GM12892 (cell line): ENCODE measurements around the gene VPS4B.
"Not testable (repeated sequence)": the region's sequence is repeated elsewhere in the genome, so short reads cannot be mapped to it uniquely, and the experiment has no call there.

ENCODE experiments used
- DNase-seq: peaks from one replicate; pipeline ENCODE4 v3.0.0; 2011; ENCODE audit not compliant: insufficient read length
- FAIRE-seq: peaks from 2 replicates; lab custom pipeline; 2011; peaks lifted over from hg19 to GRCh38; lab: Jason Lieb, UNC
- POLR2A ChIP-seq: IDR thresholded peaks from 2 replicates; pipeline ENCODE4 v1.6.1; 2011; ENCODE audit warnings: low read depth, low read length, control low read depth
- POLR2AphosphoS5 ChIP-seq: IDR thresholded peaks from 2 replicates; pipeline ENCODE4 v1.6.1; 2011; ENCODE audit warnings: low read depth, low read length, control low read depth
- TAF1 ChIP-seq: IDR thresholded peaks from 2 replicates; pipeline ENCODE4 v1.6.1; 2011; ENCODE audit warnings: low read depth, mild to moderate bottlenecking, control low read depth, low read length, borderline replicate concordance

The VPS4B gene

DNA sequence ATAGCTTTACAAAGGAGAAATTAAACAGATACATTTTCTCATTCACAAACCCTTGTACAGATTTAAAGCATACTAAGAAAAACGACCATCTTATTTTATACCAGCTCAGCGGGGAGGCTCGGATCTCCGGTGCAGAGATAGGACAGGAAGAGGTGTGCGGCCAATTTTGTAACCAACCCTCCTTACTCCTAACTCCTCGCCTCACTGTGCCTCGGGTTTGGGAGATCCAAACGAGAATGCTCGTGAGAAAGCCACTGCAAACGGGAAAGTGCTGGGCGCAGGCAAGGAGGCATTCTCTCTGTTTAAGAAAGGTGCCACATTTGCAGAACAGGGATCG is 56.4 kb downstream of the VPS4B start:
- TF ChIP-seq POLR2A = no peak
- no peak for TF ChIP-seq POLR2AphosphoS5
- no peak for TF ChIP-seq TAF1
- DNase-seq (no peak), FAIRE-seq (no peak)

- no peak for DNase-seq
- peak; percentile 17 for FAIRE-seq
- TF ChIP-seq POLR2AphosphoS5 (no peak), POLR2A (no peak), TAF1 (no peak)
Observed at GRCh38 chr18:63363951-63364350, 58.3 kb downstream of the VPS4B start.

- FAIRE-seq, DNase-seq: not testable (repeated sequence)
Observed at GRCh38 chr18:63363420-63363819, 58.9 kb downstream of the VPS4B start.

DNA sequence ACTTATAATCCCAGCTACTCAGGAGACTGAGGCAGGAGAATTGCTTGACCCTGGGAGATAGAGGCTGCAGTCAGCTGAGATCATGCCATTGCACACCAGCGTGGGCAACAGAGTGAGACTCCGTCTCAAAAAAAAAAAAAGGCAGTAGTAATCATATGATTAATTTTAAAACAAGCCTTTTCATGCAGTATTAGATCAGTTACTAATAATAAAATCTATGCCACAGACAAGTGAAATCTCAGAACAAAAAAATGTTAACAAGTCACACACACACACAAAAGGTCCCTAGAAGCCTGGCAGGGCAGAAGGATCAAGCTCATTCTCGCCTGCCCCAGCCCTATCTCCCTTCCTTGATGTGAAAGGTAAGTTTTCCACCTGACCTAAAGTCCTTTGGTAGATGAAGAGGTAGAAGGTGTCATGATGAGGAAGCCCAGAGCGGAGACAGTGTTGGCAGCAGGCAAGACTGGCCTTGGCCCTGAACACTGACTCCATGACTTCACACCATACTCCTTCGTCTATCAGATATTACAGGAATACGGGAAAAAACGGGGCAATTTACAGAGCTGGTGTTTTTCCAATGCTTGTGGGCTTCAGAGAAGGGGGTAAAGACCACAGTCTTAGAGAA is 65.9 kb downstream of the VPS4B start:
- no peak for FAIRE-seq
- DNase-seq = no peak
- TF ChIP-seq POLR2A = no peak

DNA sequence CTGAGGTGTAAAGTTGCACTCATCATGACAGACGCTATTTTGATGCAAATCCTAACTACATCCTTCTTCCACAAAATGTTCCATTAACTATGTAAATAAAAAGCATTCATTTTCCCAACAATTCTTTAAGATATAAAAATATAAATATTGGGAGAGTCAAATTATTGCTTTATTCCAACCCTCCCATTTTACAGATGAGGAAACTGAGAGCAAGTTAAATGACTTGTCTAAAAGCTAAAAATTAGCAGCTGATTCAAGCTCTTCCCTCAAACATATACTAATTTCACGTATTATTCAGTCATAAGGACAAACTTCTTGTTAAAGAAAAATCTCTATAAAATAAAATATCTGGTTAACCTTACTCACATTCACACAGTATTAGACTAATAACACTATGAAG is 72.0 kb downstream of the VPS4B start:
- TF ChIP-seq POLR2A (no peak), TAF1 (no peak), POLR2AphosphoS5 (no peak)
- no peak for FAIRE-seq
- no peak for DNase-seq

DNA sequence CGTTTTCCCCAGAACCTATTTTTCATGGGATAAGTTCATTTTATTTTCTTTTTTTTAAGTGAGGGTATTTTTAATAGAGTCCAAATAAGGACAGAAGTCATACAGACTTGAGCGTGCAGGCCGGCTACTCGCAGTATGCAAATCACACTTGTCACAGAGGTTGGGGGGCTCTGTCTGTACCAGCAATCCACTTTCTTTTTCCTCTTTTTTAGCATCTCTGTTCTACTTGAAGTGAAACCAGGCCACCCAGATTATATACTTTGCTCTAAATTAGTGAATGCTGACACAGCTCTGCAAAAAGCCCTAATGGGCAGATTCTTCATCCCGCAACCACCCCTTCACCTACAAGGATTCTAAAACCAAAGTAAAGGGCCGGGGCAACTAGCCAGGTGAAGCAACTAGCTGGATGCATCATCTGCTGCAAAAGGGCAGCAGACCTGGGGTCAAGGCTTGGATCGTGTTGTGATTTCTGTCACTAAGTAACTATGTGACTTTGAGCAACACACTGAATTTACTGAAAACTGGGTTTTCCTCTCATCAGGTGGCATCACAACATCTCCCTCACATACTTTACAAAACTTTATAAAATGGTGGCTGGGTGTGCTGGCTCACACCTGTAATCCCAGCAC is 73.7 kb downstream of the VPS4B start:
- DNase-seq (no peak), FAIRE-seq (peak; percentile 42)
- TF ChIP-seq POLR2A (no peak), TAF1 (no peak), POLR2AphosphoS5 (no peak)

DNA sequence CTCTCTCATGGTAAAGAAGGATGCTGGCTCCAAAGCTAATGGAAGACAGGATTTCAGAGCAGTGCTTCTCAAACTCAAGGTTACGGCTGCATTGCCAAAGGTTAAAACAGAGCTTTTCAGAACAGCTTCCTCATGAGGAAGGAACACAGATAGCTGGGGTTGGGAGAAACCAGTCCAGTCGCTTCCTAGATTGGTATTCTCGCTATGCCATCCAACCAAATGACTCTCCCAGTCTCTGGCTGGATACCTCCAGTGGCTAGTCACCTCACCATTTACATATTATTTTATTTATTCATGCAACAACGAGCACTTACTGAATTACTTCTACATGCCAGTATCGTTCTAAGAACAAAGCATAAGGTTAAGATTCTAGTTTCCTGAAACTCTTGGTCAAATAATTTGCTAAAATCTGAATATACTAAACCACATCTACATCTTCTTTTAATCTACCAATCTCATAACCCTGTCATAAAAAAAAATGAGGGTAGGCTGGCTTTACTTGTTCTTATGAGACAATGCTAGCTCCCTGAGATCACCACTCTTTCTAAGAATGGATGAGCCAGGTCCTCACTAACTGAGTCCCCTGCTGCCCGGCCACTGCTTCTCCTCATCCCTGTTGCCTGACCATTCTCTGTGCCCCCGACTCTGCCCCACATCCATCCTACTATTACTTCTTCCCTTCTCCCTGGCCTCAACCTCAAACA is 75.6 kb downstream of the VPS4B start:
- TF ChIP-seq POLR2AphosphoS5 (no peak), POLR2A (no peak), TAF1 (no peak)
- DNase-seq (no peak), FAIRE-seq (no peak)

DNA sequence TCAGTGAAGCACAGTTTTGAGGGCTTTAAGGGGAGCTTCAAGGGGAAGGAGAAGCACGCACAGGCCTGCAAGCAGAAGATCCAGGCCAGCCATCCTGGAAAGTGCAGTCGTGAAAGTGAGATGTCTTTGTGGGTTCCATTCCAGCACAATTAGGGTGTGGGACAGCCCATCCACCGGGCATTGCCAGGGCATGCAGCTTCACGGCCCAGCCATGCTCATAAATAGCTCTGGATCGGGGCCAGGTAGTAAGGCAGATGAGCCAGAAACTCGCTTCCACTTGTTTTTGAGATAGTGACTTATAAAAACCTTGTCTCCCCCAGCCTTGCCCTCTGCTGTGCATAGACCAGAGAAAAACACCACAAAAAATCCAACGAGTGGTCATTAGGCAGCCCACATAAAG is 76.2 kb downstream of the VPS4B start:
- FAIRE-seq = no peak
- TF ChIP-seq POLR2A (no peak), POLR2AphosphoS5 (no peak), TAF1 (no peak)
- no peak for DNase-seq

DNA sequence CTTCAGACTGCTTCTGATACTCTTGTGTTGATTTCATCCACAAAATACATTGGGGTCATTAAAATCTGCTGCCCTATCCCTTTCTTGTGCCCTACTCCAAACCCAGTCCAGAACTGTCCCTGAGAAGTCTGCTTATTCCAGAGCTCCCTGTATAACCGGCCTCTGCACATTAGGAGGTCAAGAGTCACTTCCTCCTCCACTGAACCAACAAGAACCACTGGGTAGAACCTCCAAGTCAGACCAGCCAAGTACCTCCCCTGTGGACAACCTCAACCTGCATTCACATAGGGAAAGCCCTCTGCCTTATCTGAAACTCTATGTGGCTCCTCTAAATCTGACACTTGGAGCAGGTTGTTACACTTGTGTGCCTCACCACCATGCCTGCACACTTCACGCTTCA is 77.4 kb downstream of the VPS4B start:
- no peak for DNase-seq
- no peak for TF ChIP-seq TAF1
- TF ChIP-seq POLR2A = no peak
- no peak for TF ChIP-seq POLR2AphosphoS5
- FAIRE-seq = peak; percentile 42

GRCh38 chr18:63344263-63344662 is 78.0 kb downstream of the VPS4B start:
- DNase-seq (no peak), FAIRE-seq (no peak)
- TF ChIP-seq TAF1 = no peak

DNA sequence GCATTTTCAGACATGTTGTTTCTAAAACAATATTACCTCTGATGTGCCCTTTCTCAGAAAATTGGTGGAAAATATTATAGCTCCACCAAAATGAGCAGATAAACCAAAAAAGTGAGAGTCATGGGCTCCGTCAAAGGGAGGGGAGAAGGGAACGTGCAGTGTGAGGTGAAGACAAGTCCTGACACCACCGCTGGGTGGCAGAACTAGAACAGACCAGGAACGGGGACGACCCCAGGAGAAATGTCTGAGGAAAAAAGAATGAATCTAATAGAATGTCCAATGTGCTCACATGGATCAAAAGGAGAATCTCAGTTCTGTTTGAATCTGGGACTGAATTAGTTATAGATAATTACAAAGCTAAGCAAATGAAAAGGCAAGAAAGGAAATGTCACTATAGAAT is 80.1 kb downstream of the VPS4B start:
- peak; percentile 33 for FAIRE-seq

GRCh38 chr18:63339920-63340484 is 82.3 kb downstream of the VPS4B start:
- FAIRE-seq (no peak), DNase-seq (no peak)

More for the DNA sequence above, 80.1 kb downstream of the VPS4B start:
- TF ChIP-seq TAF1 = no peak
- TF ChIP-seq POLR2A = no peak
- no peak for TF ChIP-seq POLR2AphosphoS5
- DNase-seq = no peak

More at GRCh38 chr18:63339920-63340484, 82.3 kb downstream of the VPS4B start:
- TF ChIP-seq POLR2A = no peak
- no peak for TF ChIP-seq TAF1
- TF ChIP-seq POLR2AphosphoS5 = no peak
